ENCODE measurements around the gene RNASEH2A. TPM values are rescaled to one million over a fixed set of nuclear protein-coding genes. Genes with fewer than 3 reads are reported as not detected.

RNASEH2A gene
- total and polyA plus RNA-seq, 2 of the 13 experiments (the other 11 are each of a cell fraction or from before 2014, with no cell fraction given): 25.1 to 35.8 TPM

DNA sequence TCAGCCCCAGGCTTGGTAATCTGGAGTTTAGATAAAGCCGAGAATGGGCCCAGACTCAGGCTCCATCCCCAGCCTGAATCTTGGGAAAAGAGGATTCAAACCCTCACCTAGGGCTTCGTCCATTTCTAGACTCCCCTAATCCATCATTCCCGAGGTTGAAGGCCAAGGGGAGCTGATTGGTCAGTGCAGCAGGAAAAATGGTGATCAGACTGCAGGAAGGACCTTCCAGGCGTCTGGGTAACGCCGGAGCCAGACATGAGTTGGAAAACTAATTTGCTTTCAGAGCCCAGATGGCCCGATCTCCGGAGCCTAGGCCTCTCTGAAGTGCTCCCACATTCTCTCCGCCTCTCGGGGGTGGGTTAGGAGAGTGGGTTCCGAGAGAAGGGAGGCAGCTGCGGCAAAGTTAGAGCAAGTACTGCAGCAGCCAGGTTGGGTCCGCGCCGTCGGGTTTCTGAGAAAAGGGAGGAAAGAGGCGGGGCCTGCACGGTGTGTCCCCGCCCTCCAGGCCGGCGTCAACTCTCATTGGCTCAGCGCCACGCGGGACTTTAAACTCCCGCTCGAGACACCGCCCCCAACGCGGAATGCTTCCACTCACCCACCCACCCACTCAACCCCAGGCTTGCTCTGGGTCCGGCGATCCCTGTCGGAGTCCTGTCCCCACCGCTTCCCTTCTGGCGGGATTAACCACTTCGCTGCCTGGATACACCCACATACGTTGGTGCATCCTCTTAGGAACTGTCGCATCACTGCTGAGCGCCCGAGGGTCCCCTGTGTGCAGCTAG lies 28.8 kb downstream of the RNASEH2A start (continued):
- TF ChIP-seq SP1 (IDR thresholded peaks at IDR 0.05) (no peak), SP1 (CRISPR knock-in tag; IDR thresholded peaks at IDR 0.05) (peak; percentile 44; the same call in 1 of the 2 replicates), ZNF790 (CRISPR knock-in tag; IDR thresholded peaks at IDR 0.05; ENCODE audit: borderline replicate concordance) (no peak), ARHGAP35 (CRISPR knock-in tag; IDR thresholded peaks at IDR 0.05; ENCODE audit: borderline replicate concordance) (no peak), ESRRA (CRISPR knock-in tag; IDR thresholded peaks at IDR 0.05; ENCODE audit: low read depth) (no peak), ZNF557 (CRISPR knock-in tag; IDR thresholded peaks at IDR 0.05) (no peak), NFYB (CRISPR knock-in tag; IDR thresholded peaks at IDR 0.05) (peak; percentile 50; the same call in 1 of the 2 replicates), ZNF652 (CRISPR knock-in tag; IDR thresholded peaks at IDR 0.05; ENCODE audit: borderline replicate concordance, low read depth) (peak; percentile 85)
- TF ChIP-seq, protein P1, sequence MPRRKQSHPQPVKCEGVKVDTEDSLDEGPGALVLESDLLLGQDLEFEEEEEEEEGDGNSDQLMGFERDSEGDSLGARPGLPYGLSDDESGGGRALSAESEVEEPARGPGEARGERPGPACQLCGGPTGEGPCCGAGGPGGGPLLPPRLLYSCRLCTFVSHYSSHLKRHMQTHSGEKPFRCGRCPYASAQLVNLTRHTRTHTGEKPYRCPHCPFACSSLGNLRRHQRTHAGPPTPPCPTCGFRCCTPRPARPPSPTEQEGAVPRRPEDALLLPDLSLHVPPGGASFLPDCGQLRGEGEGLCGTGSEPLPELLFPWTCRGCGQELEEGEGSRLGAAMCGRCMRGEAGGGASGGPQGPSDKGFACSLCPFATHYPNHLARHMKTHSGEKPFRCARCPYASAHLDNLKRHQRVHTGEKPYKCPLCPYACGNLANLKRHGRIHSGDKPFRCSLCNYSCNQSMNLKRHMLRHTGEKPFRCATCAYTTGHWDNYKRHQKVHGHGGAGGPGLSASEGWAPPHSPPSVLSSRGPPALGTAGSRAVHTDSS (CRISPR knock-in tag; conservative IDR thresholded peaks at IDR 0.05): no peak
- TF ChIP-seq, protein P2, sequence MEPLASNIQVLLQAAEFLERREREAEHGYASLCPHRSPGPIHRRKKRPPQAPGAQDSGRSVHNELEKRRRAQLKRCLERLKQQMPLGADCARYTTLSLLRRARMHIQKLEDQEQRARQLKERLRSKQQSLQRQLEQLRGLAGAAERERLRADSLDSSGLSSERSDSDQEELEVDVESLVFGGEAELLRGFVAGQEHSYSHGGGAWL (CRISPR knock-in tag; IDR thresholded peaks at IDR 0.05): 0 out of 2 replicates have a peak, but pooled peaks have one; percentile 11

DNA sequence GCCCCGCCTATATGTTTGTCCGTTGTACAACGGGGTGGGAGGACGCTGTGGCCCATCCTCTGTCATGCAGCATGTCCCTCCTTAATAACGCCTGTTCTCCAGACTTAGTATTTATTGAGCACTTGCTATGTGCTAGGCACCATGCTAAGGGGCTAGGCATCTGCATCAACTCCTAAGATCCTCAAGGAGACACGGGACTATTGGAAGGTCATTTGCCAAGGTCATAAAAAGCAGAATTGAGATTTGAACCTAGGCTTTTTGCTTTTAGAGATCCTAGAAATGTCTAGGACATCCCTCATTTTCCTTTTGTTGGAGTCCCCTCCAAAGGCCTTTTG lies 30.1 kb downstream of the RNASEH2A start:
- H3K4me3 ChIP-seq (replicated peaks in 1 of 3; ENCODE audit: insufficient read depth in 1 of 3, low read depth in 2 of 3, low read length in 3 of 3): peak overlapping the region in 1 of 3 experiments; percentile 67; a peak in 1 of 6 replicates
- no peak overlapping the region for H3K9ac ChIP-seq (ENCODE audit: insufficient read depth, low read depth, low read length)
- intact Hi-C loops (cut with micrococcal nuclease; ENCODE audit: unreplicated experiment): no loop called here
- no peaks in the 10 kb centered on the region for H3K9me3 ChIP-seq (ENCODE audit: low read length)
- DNase-seq (ENCODE audit: low spot score) (no peak), ATAC-seq (no peak), FAIRE-seq (no peak)
- no peak overlapping the region for H3K27ac ChIP-seq (ENCODE audit: extremely low read length, insufficient read depth, low read length)
- no TSS peak for BruUV-seq (replicated peaks)
- ChIA-PET POLR2A (no interaction called here), CTCF (ENCODE audit: low intra/inter-chr PET ratio, low total read pairs) (no interaction called here)
- H2AFZ ChIP-seq (ENCODE audit: low read length): no peak overlapping the region
- peaks cover 51% of the 10 kb centered on the region for H3K4me1 ChIP-seq (ENCODE audit: insufficient read depth, low read length)
- no peaks in the 10 kb centered on the region for H3K36me3 ChIP-seq (replicated peaks in 1 of 2; ENCODE audit: control insufficient read depth in 1 of 2, insufficient read depth in 2 of 2, low read length in 2 of 2)
- in situ Hi-C loops (cut with HindIII; ENCODE audit: extremely low pct_ligation_motif_present, low pct_unique_long_range_greater_than_20kb): loop anchor here (5.0 kb wide), 1 partner anchor 64 kb away; no protein-coding TSS in a partner anchor
- H3K79me2 ChIP-seq (ENCODE audit: insufficient read depth, low read length): no peaks in the 10 kb centered on the region
- peaks cover 0 to 21% of the 10 kb centered on the region in 2 experiments; a peak in 2 of 5 replicates for H3K27me3 ChIP-seq (ENCODE audit: control insufficient read depth in 1 of 2, insufficient read depth in 2 of 2, low read length in 2 of 2)
- WGBS (ENCODE audit: low lambda C conversion rate): 0% methylated on average over 1 of the region's 6 CpGs
- H3K4me2 ChIP-seq (ENCODE audit: low read depth, low read length): peak overlapping the region; percentile 67
- no peaks in the 10 kb centered on the region for H4K20me1 ChIP-seq (ENCODE audit: insufficient read depth, low read length)
- TF ChIP-seq WIZ (CRISPR knock-in tag; IDR thresholded peaks at IDR 0.05) (0 out of 2 replicates have a peak, but pooled peaks have one; percentile 7), SMAD3 (CRISPR knock-in tag; IDR thresholded peaks at IDR 0.05) (0 out of 2 replicates have a peak, but pooled peaks have one; percentile 3), ZMYM4 (CRISPR knock-in tag; IDR thresholded peaks at IDR 0.05) (peak; percentile 6; the same call in 1 of the 2 replicates), SP2 (CRISPR knock-in tag; IDR thresholded peaks at IDR 0.05) (no peak)
- TF ChIP-seq, protein P3, sequence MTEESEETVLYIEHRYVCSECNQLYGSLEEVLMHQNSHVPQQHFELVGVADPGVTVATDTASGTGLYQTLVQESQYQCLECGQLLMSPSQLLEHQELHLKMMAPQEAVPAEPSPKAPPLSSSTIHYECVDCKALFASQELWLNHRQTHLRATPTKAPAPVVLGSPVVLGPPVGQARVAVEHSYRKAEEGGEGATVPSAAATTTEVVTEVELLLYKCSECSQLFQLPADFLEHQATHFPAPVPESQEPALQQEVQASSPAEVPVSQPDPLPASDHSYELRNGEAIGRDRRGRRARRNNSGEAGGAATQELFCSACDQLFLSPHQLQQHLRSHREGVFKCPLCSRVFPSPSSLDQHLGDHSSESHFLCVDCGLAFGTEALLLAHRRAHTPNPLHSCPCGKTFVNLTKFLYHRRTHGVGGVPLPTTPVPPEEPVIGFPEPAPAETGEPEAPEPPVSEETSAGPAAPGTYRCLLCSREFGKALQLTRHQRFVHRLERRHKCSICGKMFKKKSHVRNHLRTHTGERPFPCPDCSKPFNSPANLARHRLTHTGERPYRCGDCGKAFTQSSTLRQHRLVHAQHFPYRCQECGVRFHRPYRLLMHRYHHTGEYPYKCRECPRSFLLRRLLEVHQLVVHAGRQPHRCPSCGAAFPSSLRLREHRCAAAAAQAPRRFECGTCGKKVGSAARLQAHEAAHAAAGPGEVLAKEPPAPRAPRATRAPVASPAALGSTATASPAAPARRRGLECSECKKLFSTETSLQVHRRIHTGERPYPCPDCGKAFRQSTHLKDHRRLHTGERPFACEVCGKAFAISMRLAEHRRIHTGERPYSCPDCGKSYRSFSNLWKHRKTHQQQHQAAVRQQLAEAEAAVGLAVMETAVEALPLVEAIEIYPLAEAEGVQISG (CRISPR knock-in tag; IDR thresholded peaks at IDR 0.05): no peak
- TF ChIP-seq, protein P4, sequence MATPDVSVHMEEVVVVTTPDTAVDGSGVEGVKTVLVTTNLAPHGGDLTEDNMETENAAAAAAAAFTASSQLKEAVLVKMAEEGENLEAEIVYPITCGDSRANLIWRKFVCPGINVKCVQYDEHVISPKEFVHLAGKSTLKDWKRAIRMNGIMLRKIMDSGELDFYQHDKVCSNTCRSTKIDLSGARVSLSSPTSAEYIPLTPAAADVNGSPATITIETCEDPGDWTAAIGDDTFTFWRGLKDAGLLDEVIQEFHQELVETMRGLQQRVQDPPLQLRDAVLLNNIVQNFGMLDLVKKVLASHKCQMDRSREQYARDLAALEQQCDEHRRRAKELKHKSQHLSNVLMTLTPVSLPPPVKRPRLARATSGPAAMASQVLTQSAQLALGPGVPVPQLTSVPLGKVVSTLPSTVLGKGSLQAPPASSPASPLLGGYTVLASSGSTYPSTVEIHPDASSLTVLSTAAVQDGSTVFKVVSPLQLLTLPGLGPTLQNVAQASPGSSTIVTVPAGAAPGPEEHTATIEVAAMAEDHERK (CRISPR knock-in tag; IDR thresholded peaks at IDR 0.05; ENCODE audit: low read depth): no peak
- TF ChIP-seq, protein P5, sequence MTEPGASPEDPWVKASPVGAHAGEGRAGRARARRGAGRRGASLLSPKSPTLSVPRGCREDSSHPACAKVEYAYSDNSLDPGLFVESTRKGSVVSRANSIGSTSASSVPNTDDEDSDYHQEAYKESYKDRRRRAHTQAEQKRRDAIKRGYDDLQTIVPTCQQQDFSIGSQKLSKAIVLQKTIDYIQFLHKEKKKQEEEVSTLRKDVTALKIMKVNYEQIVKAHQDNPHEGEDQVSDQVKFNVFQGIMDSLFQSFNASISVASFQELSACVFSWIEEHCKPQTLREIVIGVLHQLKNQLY (CRISPR knock-in tag; IDR thresholded peaks at IDR 0.05): 0 out of 2 replicates have a peak, but pooled peaks have one; percentile 3
